ENCODE measurements around the gene TFCP2.
"Not testable (repeated sequence)": the region's sequence is repeated elsewhere in the genome, so short reads cannot be mapped to it uniquely, and the experiment has no call there.

TFCP2 gene

DNA sequence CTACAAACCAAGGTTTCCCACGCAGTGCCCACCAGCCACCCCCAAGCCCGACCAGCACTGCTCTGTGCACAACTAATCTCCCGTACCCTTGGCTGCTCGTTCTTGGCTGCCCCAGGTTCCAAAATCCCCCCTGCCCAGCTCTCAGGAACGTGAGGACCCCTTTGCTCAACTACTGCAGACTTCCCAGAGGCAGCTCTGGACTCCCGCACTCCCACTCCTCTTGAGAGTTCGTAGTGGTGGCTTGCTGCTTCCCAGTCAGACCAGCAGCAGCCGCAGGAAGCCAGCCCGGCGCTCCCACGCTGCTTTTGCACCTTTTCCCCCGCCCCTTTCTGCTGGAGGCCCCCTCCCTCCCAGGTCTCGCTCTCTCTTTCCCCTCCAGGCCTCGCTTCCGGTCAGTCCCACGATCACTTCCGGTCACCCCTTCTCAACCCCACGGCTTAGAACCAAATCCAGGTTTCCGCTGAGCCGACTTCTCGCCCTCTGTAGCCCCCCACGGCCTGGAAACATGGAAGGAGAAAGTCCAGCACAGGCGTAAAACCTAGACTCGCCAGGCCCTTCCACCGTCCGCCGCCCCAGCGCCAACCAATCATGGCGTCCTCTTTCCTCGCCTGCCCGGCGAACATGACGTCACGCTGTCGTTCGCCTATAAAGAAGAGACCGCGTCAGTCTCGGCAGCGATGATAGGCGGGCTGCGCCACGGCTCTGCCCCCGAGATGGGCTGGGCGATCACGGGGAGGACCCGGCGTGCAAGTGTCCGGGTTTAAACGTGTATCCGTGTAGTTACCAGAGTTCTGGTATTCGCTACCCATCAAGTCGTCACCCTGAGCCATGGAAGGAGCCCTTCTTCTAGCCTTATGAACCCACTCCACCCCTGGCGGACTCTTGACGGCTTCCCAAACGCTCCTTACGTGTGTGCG, at the start of gene TFCP2:
Gene TFCP2, minus strand, starts transcription at position 621 of the 917 bp plus-strand sequence. CDS start 713 bp downstream, outside the sequence.
- TF ChIP-seq, protein P1, sequence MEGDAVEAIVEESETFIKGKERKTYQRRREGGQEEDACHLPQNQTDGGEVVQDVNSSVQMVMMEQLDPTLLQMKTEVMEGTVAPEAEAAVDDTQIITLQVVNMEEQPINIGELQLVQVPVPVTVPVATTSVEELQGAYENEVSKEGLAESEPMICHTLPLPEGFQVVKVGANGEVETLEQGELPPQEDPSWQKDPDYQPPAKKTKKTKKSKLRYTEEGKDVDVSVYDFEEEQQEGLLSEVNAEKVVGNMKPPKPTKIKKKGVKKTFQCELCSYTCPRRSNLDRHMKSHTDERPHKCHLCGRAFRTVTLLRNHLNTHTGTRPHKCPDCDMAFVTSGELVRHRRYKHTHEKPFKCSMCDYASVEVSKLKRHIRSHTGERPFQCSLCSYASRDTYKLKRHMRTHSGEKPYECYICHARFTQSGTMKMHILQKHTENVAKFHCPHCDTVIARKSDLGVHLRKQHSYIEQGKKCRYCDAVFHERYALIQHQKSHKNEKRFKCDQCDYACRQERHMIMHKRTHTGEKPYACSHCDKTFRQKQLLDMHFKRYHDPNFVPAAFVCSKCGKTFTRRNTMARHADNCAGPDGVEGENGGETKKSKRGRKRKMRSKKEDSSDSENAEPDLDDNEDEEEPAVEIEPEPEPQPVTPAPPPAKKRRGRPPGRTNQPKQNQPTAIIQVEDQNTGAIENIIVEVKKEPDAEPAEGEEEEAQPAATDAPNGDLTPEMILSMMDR (IDR thresholded peaks at IDR 0.05; ENCODE audit: low read depth, low read length): no peak
- peak within 1 kb of the TSS; percentile 83 for H3K4me3 ChIP-seq (ENCODE audit: low read depth, low read length)
- peak; percentile 98 for DNase-seq (ENCODE audit: low read depth, low spot score)
- in situ Hi-C loops (cut with HindIII; ENCODE audit: low sequenced_read_pairs): no loop called here

DNA sequence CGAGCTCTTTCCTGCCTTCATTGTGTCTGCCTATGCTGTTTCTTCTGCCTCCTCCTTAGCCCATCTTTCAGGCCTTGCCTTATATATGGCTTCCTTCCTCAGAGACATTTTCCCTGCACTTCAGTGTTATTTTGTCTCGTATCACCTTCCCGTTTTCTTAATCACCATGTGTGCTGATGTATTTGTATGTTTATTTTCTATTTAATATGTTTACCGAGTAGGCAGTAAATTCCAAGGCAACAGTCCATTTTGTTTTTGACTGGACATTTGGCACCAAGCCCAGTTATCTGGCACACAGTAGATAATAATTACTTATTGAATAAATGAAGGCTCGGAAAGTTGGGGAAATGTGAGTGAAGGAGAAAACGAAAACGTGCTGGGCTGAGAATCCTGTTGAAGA, 49.5 kb upstream of the TFCP2 start:
- TF ChIP-seq, protein P1 (IDR thresholded peaks at IDR 0.05; ENCODE audit: low read depth, low read length): no peak
- H3K4me3 ChIP-seq (ENCODE audit: low read depth, low read length): no peak overlapping the region
- no peak for DNase-seq (ENCODE audit: low read depth, low spot score)
- in situ Hi-C loops (cut with HindIII; ENCODE audit: low sequenced_read_pairs): no loop called here

- H3K4me3 ChIP-seq (ENCODE audit: low read depth, low read length); DNase-seq (ENCODE audit: low read depth, low spot score); in situ Hi-C loops (cut with HindIII; ENCODE audit: low sequenced_read_pairs): not testable (repeated sequence)
These were observed 46.9 kb upstream of the TFCP2 start for GRCh38 chr12:51219857-51220256.

GRCh38 chr12:51219322-51219721, 46.4 kb upstream of the TFCP2 start:
- TF ChIP-seq, protein P1 (IDR thresholded peaks at IDR 0.05; ENCODE audit: low read depth, low read length): no peak
- in situ Hi-C loops (cut with HindIII; ENCODE audit: low sequenced_read_pairs): no loop called here
- H3K4me3 ChIP-seq (ENCODE audit: low read depth, low read length): no peak overlapping the region
- DNase-seq (ENCODE audit: low read depth, low spot score): no peak

GRCh38 chr12:51218607-51219161, 45.7 kb upstream of the TFCP2 start:
- peak overlapping the region; percentile 62 for H3K4me3 ChIP-seq (ENCODE audit: low read depth, low read length)
- no peak for DNase-seq (ENCODE audit: low read depth, low spot score)
- TF ChIP-seq, protein P1 (IDR thresholded peaks at IDR 0.05; ENCODE audit: low read depth, low read length): no peak
- in situ Hi-C loops (cut with HindIII; ENCODE audit: low sequenced_read_pairs): no loop called here

GRCh38 chr12:51217968-51218606, 45.2 kb upstream of the TFCP2 start, which contains the start of gene POU6F1:
TSS of gene POU6F1 (minus strand) at chr12:51218062. CDS start at chr12:51206836, 11,226 bp downstream.
- in situ Hi-C loops (cut with HindIII; ENCODE audit: low sequenced_read_pairs): no loop called here
- TF ChIP-seq, protein P1 (IDR thresholded peaks at IDR 0.05; ENCODE audit: low read depth, low read length): peak; percentile 59
- DNase-seq (ENCODE audit: low read depth, low spot score): peak; percentile 87
- peak within 1 kb of the TSS; percentile 62 for H3K4me3 ChIP-seq (ENCODE audit: low read depth, low read length)
